ENCODE results near the gene NAV2.

NAV2 gene

DNA sequence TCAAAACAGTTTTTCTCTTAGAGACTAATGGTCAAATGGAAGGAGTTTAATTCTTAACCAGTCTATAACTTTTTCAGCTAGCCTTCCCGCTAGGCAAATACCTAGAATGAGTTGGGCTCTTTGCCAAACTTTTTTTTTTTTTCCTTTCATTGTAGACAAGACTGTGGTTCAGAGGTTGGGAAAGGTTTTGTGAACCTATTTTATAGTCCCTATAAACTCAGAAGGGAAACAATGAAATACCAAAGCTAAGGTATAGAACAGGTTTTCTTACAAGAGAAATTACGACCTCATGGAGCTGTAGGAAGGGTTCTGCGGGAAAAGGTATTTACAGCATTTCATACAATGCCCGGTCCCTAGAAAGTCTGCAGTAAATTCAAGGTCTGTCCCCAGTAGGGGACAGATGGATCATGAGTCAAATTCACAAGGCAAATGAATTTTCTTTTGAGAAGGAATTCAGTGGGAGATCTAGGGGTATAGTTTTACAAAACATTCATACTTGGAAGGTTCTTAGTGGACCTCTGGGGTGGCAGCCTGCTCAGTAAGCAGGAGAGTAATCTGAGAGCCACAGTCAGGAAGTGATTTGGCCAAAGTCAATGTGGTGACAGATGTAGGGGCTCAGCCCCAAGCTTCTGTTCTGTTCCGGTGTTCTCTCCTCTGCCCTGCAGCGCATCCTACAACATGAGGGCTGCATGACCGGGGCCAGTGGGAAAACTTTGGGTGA lies 300.9 kb downstream of the NAV2 start:
- no peak for DNase-seq

DNA sequence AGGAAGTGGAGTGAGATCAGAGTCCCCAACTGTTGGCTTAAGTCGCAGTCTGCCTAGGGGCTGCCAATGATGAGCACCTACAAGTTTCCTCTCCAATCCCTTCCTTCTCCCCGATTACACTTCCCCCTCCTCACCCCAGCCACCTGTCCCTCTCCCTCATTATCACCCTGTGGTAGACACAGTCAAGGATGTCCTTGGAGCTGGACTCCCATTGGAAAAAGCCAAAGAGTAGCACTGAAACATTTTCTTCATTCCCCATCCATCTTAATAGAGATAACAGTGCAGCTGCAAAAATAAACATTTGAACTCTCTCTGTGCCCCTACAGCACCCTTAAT lies 301.4 kb downstream of the NAV2 start:
- DNase-seq = no peak

GRCh38 chr11:20015101-20015500 lies 302.5 kb downstream of the NAV2 start:
- no peak for DNase-seq

DNA sequence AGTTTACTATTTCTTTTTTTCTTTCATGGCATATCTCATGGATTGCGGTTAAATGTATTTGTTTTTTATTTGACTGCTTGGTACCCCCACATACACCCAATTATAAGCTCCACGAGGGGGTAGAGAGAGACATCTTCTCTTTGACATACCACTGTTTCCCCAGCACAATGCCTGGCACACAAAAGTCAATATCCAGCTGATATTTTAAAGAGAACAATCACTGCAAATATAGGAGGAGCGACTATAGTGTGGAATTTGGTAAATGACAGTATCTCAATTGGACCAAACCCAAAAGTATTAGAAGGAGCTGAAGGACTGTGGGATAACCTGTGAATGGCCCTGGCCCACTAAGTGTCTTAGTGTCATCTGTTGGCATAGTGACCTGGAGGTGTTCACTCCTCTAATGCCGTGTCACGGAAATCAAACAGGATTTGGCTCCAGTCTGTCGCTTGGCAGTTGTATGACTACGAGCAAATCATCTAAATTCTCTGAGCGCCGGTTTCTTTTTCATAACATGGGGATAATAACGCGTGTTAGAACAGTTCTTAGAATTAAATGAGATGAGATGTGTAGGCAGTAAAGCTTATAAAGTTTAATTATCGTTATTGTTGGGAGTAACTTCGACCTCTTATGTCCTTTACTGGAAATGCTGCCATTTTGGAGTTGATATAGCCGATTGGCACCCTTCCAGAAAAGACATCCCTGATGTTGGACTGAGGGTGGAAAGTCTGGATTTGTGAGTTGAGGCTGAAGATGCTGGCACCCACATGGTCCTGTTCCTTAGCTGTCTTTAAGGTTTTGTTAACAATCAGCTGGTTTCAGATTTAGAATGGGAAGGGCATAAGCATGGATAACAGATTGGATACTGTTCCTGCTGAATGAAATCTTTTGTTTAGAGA lies 303.1 kb downstream of the NAV2 start:
- DNase-seq = no peak

DNA sequence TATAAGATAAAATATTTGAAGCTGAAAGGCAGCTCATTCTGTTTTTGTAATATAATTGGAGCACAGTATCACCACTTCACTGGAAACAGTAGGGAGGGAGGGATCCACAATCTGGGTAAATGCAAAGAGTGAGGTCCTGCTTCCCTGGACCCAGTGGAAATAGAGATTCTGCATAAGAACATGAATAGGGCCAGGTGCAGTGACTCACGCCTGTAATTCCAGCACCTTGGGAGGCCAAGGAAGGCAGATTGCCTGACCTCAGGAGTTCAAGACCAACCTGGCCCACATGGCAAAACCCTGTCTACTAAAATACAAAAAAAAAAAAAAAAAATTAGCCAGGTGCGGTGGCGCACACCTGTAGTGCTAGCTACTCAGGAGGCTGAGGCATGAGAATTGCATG lies 303.9 kb downstream of the NAV2 start:
- no peak for DNase-seq

DNA sequence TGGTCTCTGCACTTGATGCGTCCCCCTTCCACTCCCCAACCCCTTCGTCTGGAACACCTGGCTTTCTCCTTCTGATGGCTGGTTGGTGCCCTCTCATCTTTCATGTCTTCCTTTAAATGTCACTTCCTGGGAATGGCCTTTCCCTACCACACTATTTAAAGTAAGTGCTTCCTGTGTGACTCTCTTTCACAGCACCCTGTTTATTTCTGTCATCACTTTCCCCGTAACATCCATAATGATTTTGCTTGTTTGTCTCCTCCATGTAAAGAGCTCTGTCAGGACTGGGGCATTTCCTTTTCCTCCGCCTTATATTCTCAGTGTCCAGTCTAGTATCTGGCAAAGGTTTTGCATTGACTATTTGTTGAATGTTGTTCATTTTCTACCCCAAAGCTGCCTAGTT lies 304.7 kb downstream of the NAV2 start:
- no peak for DNase-seq

DNA sequence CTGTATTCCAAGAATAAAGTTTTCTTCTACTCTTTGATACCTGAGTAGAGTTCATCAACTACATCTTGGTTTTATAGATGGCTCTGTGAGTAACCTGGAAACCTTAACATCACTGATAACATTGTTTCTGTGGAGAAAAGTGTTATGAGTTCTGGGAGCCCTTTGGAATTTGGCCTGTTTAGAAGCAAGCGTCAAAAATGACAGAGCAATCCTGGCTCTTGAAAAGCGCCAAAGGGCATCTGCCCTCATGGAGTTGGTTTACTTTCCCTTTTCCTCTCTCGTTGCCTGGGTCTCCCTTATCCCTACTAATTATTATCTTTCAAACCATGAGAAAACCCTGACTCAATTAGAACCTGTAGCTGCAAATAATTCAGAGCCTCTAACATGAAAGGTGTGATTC lies 307.6 kb downstream of the NAV2 start:
- no peak for DNase-seq

- no peak for DNase-seq
Observed at GRCh38 chr11:20020716-20021115, 308.1 kb downstream of the NAV2 start.

GRCh38 chr11:20021212-20021611 lies 308.6 kb downstream of the NAV2 start:
- DNase-seq = no peak

GRCh38 chr11:20021771-20022362 lies 309.2 kb downstream of the NAV2 start:
- DNase-seq = no peak

GRCh38 chr11:20022363-20023081 lies 309.9 kb downstream of the NAV2 start:
- no peak for DNase-seq

GRCh38 chr11:20023082-20023426 lies 310.4 kb downstream of the NAV2 start:
- DNase-seq = no peak

- no peak for DNase-seq
Observed at GRCh38 chr11:20024172-20024935, 311.7 kb downstream of the NAV2 start.

- no peak for DNase-seq
Observed at GRCh38 chr11:20025332-20025840, 312.7 kb downstream of the NAV2 start.

- no peak for DNase-seq
Observed at GRCh38 chr11:20026629-20027555, 314.3 kb downstream of the NAV2 start.

DNA sequence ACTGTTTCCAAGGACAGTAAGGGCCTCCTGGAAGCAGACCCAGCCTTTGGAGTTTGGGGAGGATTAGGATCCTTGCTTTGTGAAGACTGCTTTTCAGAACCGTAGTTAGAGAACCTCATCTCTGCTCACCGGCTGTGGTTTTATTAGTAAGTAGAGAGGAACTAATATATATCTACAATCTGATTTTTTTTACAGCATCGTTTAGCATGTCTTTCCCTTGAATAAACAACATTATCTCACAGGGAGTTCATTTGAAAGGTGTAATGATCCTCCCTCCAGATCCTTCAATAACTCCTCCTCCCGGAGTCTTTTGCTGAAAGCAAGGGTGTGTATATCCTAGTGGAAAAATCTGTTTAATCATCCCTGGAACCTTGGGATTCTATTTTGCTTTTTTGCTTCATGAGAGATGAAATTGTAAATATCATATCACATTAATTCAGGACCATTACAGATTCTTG lies 314.9 kb downstream of the NAV2 start:
- no peak for DNase-seq

- DNase-seq = no peak
Observed at GRCh38 chr11:20029193-20029592, 316.6 kb downstream of the NAV2 start.

- DNase-seq = no peak
Observed at GRCh38 chr11:20030472-20030871, 317.8 kb downstream of the NAV2 start.

DNA sequence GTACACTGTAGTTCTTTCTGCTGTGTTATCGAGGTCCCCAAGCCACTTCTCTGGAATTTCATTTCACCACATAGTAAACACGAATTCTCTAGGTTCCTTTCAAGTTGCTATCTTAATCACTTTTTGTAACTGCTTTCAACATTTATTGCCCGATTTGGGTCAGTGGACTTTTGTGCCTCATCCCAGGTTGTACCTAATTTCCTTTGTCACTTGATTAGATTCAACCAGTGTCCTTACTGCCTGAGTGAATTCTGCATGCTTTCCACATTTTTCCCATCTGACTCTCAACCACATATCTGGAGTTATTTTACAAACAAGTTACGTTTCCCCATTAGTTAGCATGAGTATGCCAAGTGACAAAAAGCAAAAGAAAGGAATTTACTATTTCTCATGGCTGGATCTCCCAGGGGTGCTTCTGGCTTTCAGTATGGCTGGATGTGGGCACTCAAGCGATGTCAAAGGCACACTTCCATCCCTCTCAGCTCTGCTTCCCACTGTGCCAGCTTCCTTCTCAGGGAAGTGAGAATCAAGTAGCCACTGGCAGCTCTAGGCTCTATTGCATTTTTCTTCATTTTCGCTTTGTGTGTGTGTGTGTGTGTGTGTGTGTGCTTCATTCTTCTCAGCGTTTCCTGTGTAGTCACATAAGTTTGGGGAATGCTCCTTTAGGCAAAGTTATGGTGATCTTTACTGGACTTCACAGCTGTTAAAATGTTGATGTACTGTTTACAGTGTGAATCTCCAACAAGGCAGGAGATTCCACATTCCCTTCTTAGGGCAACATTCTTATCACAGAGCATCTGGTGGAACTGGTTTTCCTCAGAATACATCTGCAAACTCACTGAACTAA lies 318.7 kb downstream of the NAV2 start:
- no peak for DNase-seq

- DNase-seq = no peak
Observed at GRCh38 chr11:20032127-20032526, 319.5 kb downstream of the NAV2 start.
